IPS-20b (cell line): ENCODE data around the gene VSTM2L.

Source experiments
- H3K27ac ChIP-seq: one replicate; pipeline ENCODE4 v1.5.1; 2013; ENCODE audit warnings: low read length
- H3K27me3 ChIP-seq: 2 replicates; pipeline ENCODE4 v1.6.1; 2013; ENCODE audit warnings: mild to moderate bottlenecking, low read length, inconsistent platforms; ENCODE audit not compliant: insufficient read depth
- H3K36me3 ChIP-seq: 2 replicates; pipeline ENCODE4 v1.6.1; 2013; ENCODE audit warnings: low read depth, mild to moderate bottlenecking, inconsistent platforms, low read length, moderate library complexity; ENCODE audit not compliant: insufficient read depth
- H3K4me1 ChIP-seq: 2 replicates; pipeline ENCODE4 v1.6.1; 2013; ENCODE audit warnings: mild to moderate bottlenecking, control low read depth, inconsistent platforms, low read length, moderate library complexity; ENCODE audit not compliant: insufficient read depth
- H3K4me3 ChIP-seq: 2 replicates; pipeline ENCODE4 v1.5.1; 2013; ENCODE audit warnings: mild to moderate bottlenecking, low read length, inconsistent platforms
- H3K9ac ChIP-seq: 2 replicates; pipeline ENCODE4 v1.6.1; 2013; ENCODE audit warnings: low read depth, mild to moderate bottlenecking, inconsistent platforms, low read length, moderate library complexity
- H3K9me3 ChIP-seq: 2 replicates; pipeline ENCODE4 v1.6.1; 2013; ENCODE audit warnings: mild to moderate bottlenecking, low read depth, low read length, inconsistent platforms; ENCODE audit not compliant: insufficient read depth

VSTM2L gene

GRCh38 chr20:37991157-37991866 is 88.4 kb downstream of the VSTM2L start:
- peaks cover 6% of the 10 kb centered on the region; the same call in 1 of the 2 replicates for H3K4me1 ChIP-seq
- H3K36me3 ChIP-seq: peaks cover 80% of the 10 kb centered on the region
- no peaks in the 10 kb centered on the region for H3K9me3 ChIP-seq
- H3K27ac ChIP-seq: no peak overlapping the region
- H3K4me3 ChIP-seq: no peak overlapping the region
- no peaks in the 10 kb centered on the region for H3K27me3 ChIP-seq
- no peak overlapping the region for H3K9ac ChIP-seq

- Histone ChIP-seq H3K9me3 (no peaks in the 10 kb centered on the region), H3K27me3 (no peaks in the 10 kb centered on the region), H3K4me1 (peaks cover 6% of the 10 kb centered on the region; the same call in 1 of the 2 replicates), H3K4me3 (no peak overlapping the region), H3K27ac (no peak overlapping the region), H3K36me3 (peaks cover 81% of the 10 kb centered on the region), H3K9ac (no peak overlapping the region)
Measured at GRCh38 chr20:37991908-37992307, 89.0 kb downstream of the VSTM2L start.

DNA sequence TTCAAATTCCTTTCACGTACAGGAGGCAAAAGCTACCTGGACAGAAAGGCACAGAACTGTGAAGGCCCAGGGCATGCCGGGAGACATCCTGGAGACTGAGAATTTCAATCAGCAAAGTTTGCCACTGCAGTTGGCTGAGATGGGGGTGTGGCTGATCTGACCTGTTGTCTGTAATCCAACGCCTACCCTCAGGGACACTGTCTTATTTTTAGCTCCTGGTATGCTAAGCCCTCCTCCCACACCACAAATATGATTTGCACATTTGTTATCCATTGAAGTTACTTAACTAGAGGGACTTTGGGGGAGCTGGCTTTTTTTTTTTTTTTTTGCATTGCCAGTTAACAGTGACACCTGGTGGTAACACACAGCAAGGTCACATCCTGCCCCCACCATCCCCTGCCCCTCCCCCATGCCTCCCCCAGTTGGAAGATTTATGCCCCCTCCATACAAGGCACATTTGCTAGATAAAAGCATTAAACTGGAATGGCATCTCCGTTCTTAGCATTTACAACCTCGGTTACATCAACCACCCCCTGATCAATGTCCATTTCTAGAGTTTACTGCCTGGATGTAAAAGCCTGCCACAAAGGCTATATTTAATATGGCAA is 90.0 kb downstream of the VSTM2L start:
- no peak overlapping the region for H3K9ac ChIP-seq
- H3K36me3 ChIP-seq: peaks cover 83% of the 10 kb centered on the region
- no peak overlapping the region for H3K4me3 ChIP-seq
- H3K9me3 ChIP-seq: no peaks in the 10 kb centered on the region
- no peak overlapping the region for H3K27ac ChIP-seq
- H3K4me1 ChIP-seq: peaks cover 6% of the 10 kb centered on the region; the same call in 1 of the 2 replicates
- no peaks in the 10 kb centered on the region for H3K27me3 ChIP-seq

- Histone ChIP-seq H3K9ac (no peak overlapping the region), H3K27ac (no peak overlapping the region), H3K27me3 (no peaks in the 10 kb centered on the region), H3K4me1 (peaks cover 6% of the 10 kb centered on the region; the same call in 1 of the 2 replicates), H3K9me3 (no peaks in the 10 kb centered on the region), H3K36me3 (peaks cover 83% of the 10 kb centered on the region), H3K4me3 (no peak overlapping the region)
Measured at GRCh38 chr20:37994512-37994911, 91.6 kb downstream of the VSTM2L start.
